Neural cell (in vitro differentiated cells): ENCODE results near the gene DCN. TPM values are rescaled to one million over a fixed set of nuclear protein-coding genes. Genes with fewer than 3 reads are reported as not detected.

Experiments
- H2AFZ ChIP-seq: fragments of 200-600, 300-800 bp; sonication (generic), shearing (Covaris generic); 2 replicates; pipeline ENCODE4 v1.6.0; 2014; ENCODE audit warnings: low read depth, mild to moderate bottlenecking, antibody characterized with exemption, low read length, moderate library complexity
- H3F3A ChIP-seq: fragments of 200-600 bp; shearing (Covaris generic); 2 replicates; pipeline ENCODE4 v1.6.1; 2016; ENCODE audit warnings: mild to moderate bottlenecking, moderate library complexity, mixed read lengths, antibody characterized with exemption, low read length; ENCODE audit not compliant: insufficient read depth, poor library complexity, severe bottlenecking
- H3K27ac ChIP-seq: fragments of 200-600, 300-800 bp; sonication (generic), shearing (Covaris generic); 2 replicates; pipeline ENCODE4 v1.5.1; 2014; ENCODE audit warnings: mild to moderate bottlenecking, low read length, moderate library complexity
- H3K27me3 ChIP-seq: fragments of 300-800, 200-600 bp; sonication (generic), shearing (Covaris generic); 2 replicates; pipeline ENCODE4 v1.6.0; 2014; ENCODE audit warnings: mild to moderate bottlenecking, low read depth, low read length, moderate library complexity; ENCODE audit not compliant: insufficient read depth
- H3K36me3 ChIP-seq: fragments of 300-800, 200-600 bp; sonication (generic), shearing (Covaris generic); 2 replicates; pipeline ENCODE4 v1.5.1; 2014; ENCODE audit warnings: mild to moderate bottlenecking, antibody characterized with exemption, low read length, moderate library complexity; ENCODE audit not compliant: insufficient read depth
- H3K4me2 ChIP-seq: fragments of 300-800, 200-600 bp; sonication (generic), shearing (Covaris generic); 2 replicates; pipeline ENCODE4 v1.6.0; 2014; ENCODE audit warnings: mild to moderate bottlenecking, low read length
- H3K4me3 ChIP-seq: fragments of 300-800, 200-600 bp; sonication (generic), shearing (Covaris generic); 2 replicates; pipeline ENCODE4 v1.5.1; 2014; ENCODE audit warnings: mild to moderate bottlenecking, low read length, moderate library complexity
- H3K79me2 ChIP-seq: fragments of 200-600 bp; shearing (Covaris generic); replicated peaks from 2 replicates; pipeline ENCODE4 v1.6.0; 2014; ENCODE audit warnings: mild to moderate bottlenecking, low read length, moderate library complexity; ENCODE audit not compliant: insufficient read depth
- H3K9ac ChIP-seq: fragments of 300-800, 200-600 bp; sonication (generic), shearing (Covaris generic); 2 replicates; pipeline ENCODE4 v1.6.1; 2016; ENCODE audit warnings: mild to moderate bottlenecking, low read length, mixed read lengths
- H3K9me2 ChIP-seq: fragments of 200-600 bp; shearing (Covaris generic); 2 replicates; pipeline ENCODE4 v1.6.1; 2016; ENCODE audit warnings: mild to moderate bottlenecking, low read length, mixed read lengths; ENCODE audit not compliant: insufficient read depth
- H3K9me3 ChIP-seq: fragments of 200-600, 300-800 bp; sonication (generic), shearing (Covaris generic); 2 replicates; pipeline ENCODE4 v1.6.1; 2016; ENCODE audit warnings: mild to moderate bottlenecking, mixed run types, low read length, moderate library complexity, mixed read lengths
- H4K20me1 ChIP-seq: fragments of 200-600 bp; shearing (Covaris generic); 2 replicates; pipeline ENCODE4 v1.6.1; 2016; ENCODE audit warnings: mild to moderate bottlenecking, mixed run types; ENCODE audit not compliant: insufficient read depth
- CTCF ChIP-seq: fragments of 450-650 bp; IDR thresholded peaks from 2 replicates; pipeline ENCODE4 v1.5.1; 2014; ENCODE audit warnings: antibody characterized with exemption, mild to moderate bottlenecking, moderate library complexity; ENCODE audit not compliant: poor library complexity, severe bottlenecking
- EP300 ChIP-seq: fragments of 450-650 bp; conservative IDR thresholded peaks from 2 replicates; pipeline ENCODE4 v1.6.1; 2014; ENCODE audit warnings: antibody characterized with exemption, mild to moderate bottlenecking, moderate library complexity; ENCODE audit not compliant: poor library complexity, severe bottlenecking
- EZH2 ChIP-seq: fragments of 200-600, 300-800 bp; shearing (Covaris generic), sonication (generic); IDR thresholded peaks from 2 replicates; pipeline ENCODE4 v1.6.1; 2014; ENCODE audit warnings: antibody characterized with exemption, low read length, borderline replicate concordance, mild to moderate bottlenecking; ENCODE audit not compliant: insufficient read depth, poor library complexity, severe bottlenecking
- MXI1 ChIP-seq: fragments of 450-650 bp; conservative IDR thresholded peaks from 2 replicates; pipeline ENCODE4 v1.6.1; 2014; ENCODE audit warnings: antibody characterized with exemption, mild to moderate bottlenecking; ENCODE audit not compliant: poor library complexity, severe bottlenecking
- POLR2AphosphoS5 ChIP-seq: IDR thresholded peaks from 2 replicates; pipeline ENCODE4 v1.6.1; 2012
- RAD21 ChIP-seq: fragments of 450-650 bp; conservative IDR thresholded peaks from 2 replicates; pipeline ENCODE4 v1.6.1; 2014; ENCODE audit warnings: antibody characterized with exemption, mild to moderate bottlenecking, moderate library complexity
- REST ChIP-seq: IDR thresholded peaks from 2 replicates; pipeline ENCODE4 v1.6.1; 2012; ENCODE audit warnings: borderline replicate concordance
- SMC3 ChIP-seq: fragments of 450-650 bp; conservative IDR thresholded peaks from 2 replicates; pipeline ENCODE4 v1.6.1; 2014; ENCODE audit warnings: antibody characterized with exemption, mild to moderate bottlenecking, moderate library complexity; ENCODE audit not compliant: poor library complexity
- TAF1 ChIP-seq: IDR thresholded peaks from 2 replicates; pipeline ENCODE4 v1.6.1; 2012; ENCODE audit warnings: low read depth
- polyA plus RNA-seq: library from polyadenylated mRNA; depleted of rRNA; stranded (reverse); fragments of >200 nt; gene quantifications from 2 replicates; pipeline ENCODE4 v1.2.3, GENCODE V29; 2014

The DCN gene
- polyA plus RNA-seq, 1 donor from 2014 or later: not detected

- Histone ChIP-seq H3K4me3 (no peak overlapping the region), H3K27ac (no peak overlapping the region), H3K27me3 (no peaks in the 10 kb centered on the region), H4K20me1 (no peaks in the 10 kb centered on the region), H3K9me3 (no peaks in the 10 kb centered on the region), H3K9ac (no peak overlapping the region), H3K4me2 (no peak overlapping the region), H3F3A (no peaks in the 10 kb centered on the region), H3K9me2 (no peaks in the 10 kb centered on the region), H2AFZ (no peak overlapping the region), H3K79me2 (no peaks in the 10 kb centered on the region), H3K36me3 (no peaks in the 10 kb centered on the region)
- no peak for TF ChIP-seq CTCF
- TF ChIP-seq RAD21: no peak
- TF ChIP-seq EP300: no peak
Observed at GRCh38 chr12:91185421-91185820, 2.8 kb upstream of the DCN start.

- Histone ChIP-seq H3K79me2 (no peaks in the 10 kb centered on the region), H4K20me1 (no peaks in the 10 kb centered on the region), H3K9ac (no peak overlapping the region), H3K9me3 (no peaks in the 10 kb centered on the region), H2AFZ (no peak overlapping the region), H3F3A (no peaks in the 10 kb centered on the region), H3K27me3 (no peaks in the 10 kb centered on the region), H3K9me2 (no peaks in the 10 kb centered on the region), H3K4me2 (no peak overlapping the region), H3K27ac (no peak overlapping the region), H3K36me3 (no peaks in the 10 kb centered on the region), H3K4me3 (no peak overlapping the region)
- TF ChIP-seq TAF1 (no peak), RAD21 (no peak), REST (no peak), EP300 (no peak), EZH2 (no peak), POLR2AphosphoS5 (no peak), MXI1 (no peak), SMC3 (no peak), CTCF (no peak)
Observed at GRCh38 chr12:91183551-91183950, 934 bp upstream of the DCN start.
